Effector memory CD8-positive, alpha-beta T cell (primary cell): ENCODE results near the gene DISC1.
"Not testable (repeated sequence)": the region's sequence is repeated elsewhere in the genome, so short reads cannot be mapped to it uniquely, and the experiment has no call there.

ENCODE experiments used
- ATAC-seq: fragments of 150-1000 bp; cut with Tn5 transposase; replicated peaks from 2 replicates; pipeline ENCODE4 v1.10.0; 2021; ENCODE audit warnings: mild to moderate bottlenecking, moderate library complexity
- DNase-seq, 3 experiments: peaks; one replicate each; pipeline ENCODE4 v3.0.0; 2021
- H3K27ac Mint-ChIP-seq, 2 donors: one replicate each; pipeline ENCODE4 v1.8.0; 2022; ENCODE audit warnings: mild to moderate bottlenecking in 2 of 2, mixed read lengths in 2 of 2, moderate library complexity in 2 of 2
- H3K27me3 Mint-ChIP-seq, 2 donors: one replicate each; pipeline ENCODE4 v1.8.0; 2022; ENCODE audit warnings: mixed read lengths in 2 of 2
- H3K36me3 Mint-ChIP-seq: one replicate; pipeline ENCODE4 v1.8.0; 2022; ENCODE audit warnings: mild to moderate bottlenecking, moderate library complexity, mixed read lengths; ENCODE audit not compliant: insufficient read depth
- H3K4me1 Mint-ChIP-seq, 2 donors: one replicate each; pipeline ENCODE4 v1.8.0; 2022; ENCODE audit warnings: low read depth in 2 of 2, mixed read lengths in 2 of 2
- H3K4me3 Mint-ChIP-seq, 2 donors: one replicate each; pipeline ENCODE4 v1.8.0; 2022; ENCODE audit warnings: mild to moderate bottlenecking in 2 of 2, mixed read lengths in 2 of 2, moderate library complexity in 2 of 2
- H3K9me3 Mint-ChIP-seq, 2 donors: one replicate each; pipeline ENCODE4 v1.8.0; 2022; ENCODE audit warnings: mixed read lengths in 2 of 2

The DISC1 gene

DNA sequence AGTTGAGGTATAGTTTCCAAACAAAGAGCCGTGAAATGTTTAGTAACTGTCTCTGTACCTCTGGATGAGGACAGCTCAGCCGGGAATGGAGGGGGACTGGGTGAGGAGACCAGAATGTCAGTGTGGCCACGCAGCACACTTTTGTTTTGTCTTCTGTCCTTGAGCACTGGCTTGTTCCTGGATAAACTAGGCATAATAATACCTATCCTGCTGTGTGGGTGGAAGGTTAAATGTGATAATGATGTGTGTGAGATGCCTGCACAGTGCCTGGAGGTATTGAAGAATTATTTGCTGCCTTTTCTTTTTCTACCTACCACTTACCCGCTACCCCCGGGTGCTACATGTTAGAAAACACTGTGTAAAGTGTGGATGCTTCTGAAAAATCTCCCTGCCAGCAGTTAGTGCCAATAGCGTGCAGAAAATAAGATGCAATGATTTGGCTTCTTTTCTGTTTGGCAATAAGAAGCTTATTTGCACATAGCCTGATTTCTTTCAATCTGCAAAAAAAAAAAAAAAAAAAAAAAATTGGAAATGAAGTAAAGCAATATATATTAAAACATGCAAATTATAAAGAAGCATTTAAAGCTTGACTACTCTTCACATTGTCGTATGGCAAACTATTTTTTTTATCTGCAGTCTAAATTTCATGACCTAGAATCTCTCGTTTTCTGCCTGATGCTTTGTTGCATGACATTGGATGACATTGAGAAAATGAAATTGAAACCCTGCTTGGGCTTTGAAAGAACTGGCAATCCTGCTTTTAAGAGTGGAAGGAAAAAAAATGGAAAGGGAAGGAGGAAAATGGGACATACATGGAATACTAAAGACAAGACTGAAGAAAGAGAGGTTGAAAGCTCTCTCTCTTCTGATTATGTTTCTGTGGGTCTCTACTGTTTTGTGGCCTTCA lies 89.5 kb downstream of the DISC1 start:
- DNase-seq (no peak), ATAC-seq (no peak)
- H3K4me1 Mint-ChIP-seq: no peaks in the 10 kb centered on the region
- no peaks in the 10 kb centered on the region for H3K36me3 Mint-ChIP-seq
- H3K27ac Mint-ChIP-seq: peak overlapping the region in 1 of 2 donors; percentile 35
- peaks cover 0 to 18% of the 10 kb centered on the region in 2 donors for H3K27me3 Mint-ChIP-seq
- H3K9me3 Mint-ChIP-seq: peaks cover 0 to 12% of the 10 kb centered on the region in 2 donors
- H3K4me3 Mint-ChIP-seq: no peak overlapping the region

GRCh38 chr1:231716879-231717278 lies 90.3 kb downstream of the DISC1 start:
- no peak overlapping the region for H3K4me3 Mint-ChIP-seq
- H3K36me3 Mint-ChIP-seq: no peaks in the 10 kb centered on the region
- peaks cover 0 to 12% of the 10 kb centered on the region in 2 donors for H3K9me3 Mint-ChIP-seq
- ATAC-seq: no peak
- DNase-seq: no peak
- peaks cover 0 to 18% of the 10 kb centered on the region in 2 donors for H3K27me3 Mint-ChIP-seq
- H3K27ac Mint-ChIP-seq: peak overlapping the region in 1 of 2 donors; percentile 35
- H3K4me1 Mint-ChIP-seq: no peaks in the 10 kb centered on the region

DNA sequence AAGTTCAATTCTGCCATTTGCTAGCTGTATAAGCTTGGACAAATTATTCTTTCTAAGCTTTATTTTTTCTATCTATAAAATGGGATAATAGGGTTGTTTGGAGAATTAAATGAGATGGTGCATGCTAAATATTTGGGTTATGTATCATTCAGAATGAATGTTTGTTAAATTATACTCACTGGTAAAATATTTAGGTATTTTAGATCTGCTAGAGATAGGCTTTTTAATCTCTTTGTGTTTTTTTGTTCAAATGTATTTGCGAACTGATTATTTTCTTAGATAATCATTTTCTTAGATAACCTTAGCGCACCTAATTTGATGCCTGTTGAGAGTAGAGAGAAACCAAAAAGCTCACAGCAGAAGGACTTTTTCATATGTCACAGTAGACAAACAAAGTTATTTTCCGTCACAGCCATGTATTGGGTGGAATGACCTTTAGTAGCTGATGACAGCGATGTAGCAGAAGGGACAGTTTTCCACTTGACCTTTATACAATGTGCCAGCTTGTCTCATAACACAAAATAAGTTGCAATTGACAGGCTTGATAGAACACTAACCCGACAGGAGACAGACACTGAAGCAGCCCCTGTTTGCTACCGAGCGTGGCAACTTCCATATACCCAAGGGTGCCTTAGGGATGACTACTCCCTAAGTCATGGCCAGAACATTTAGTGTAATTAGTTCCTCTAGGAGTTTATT lies 93.0 kb downstream of the DISC1 start:
- ATAC-seq: no peak
- no peaks in the 10 kb centered on the region for H3K36me3 Mint-ChIP-seq
- H3K9me3 Mint-ChIP-seq: no peaks in the 10 kb centered on the region
- no peaks in the 10 kb centered on the region for H3K4me1 Mint-ChIP-seq
- no peak overlapping the region for H3K4me3 Mint-ChIP-seq
- no peak overlapping the region for H3K27ac Mint-ChIP-seq
- DNase-seq: no peak
- H3K27me3 Mint-ChIP-seq: peaks cover 0 to 11% of the 10 kb centered on the region in 2 donors

- Mint-ChIP-seq H3K4me3 (no peak overlapping the region), H3K27me3 (peaks cover 0 to 11% of the 10 kb centered on the region in 2 donors), H3K9me3 (no peaks in the 10 kb centered on the region), H3K36me3 (no peaks in the 10 kb centered on the region), H3K27ac (no peak overlapping the region), H3K4me1 (peaks cover 0 to 8% of the 10 kb centered on the region in 2 donors)
- DNase-seq (no peak), ATAC-seq (no peak)
Observed at GRCh38 chr1:231720652-231721325, 94.2 kb downstream of the DISC1 start.

DNA sequence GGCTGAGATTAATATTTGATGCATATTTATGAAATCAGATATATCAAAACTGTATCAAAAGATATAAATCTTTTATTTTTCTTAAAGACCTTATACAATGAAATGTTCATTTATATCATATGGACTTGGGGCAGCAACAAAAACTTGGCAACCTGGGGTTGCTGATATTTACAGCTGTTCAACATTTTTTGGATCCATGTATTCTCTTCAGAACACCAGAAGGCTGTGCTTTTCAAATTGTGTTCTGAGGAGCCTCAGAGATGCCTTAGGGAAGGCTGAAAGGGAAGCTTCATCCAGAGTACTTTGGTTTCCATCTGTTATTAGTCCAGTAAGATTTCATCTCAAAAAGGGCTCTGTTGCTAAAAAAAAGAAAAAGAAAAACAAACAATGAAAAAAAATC lies 94.8 kb downstream of the DISC1 start:
- Mint-ChIP-seq H3K9me3 (no peaks in the 10 kb centered on the region), H3K36me3 (no peaks in the 10 kb centered on the region), H3K4me3 (no peak overlapping the region), H3K27me3 (peaks cover 0 to 11% of the 10 kb centered on the region in 2 donors), H3K27ac (no peak overlapping the region), H3K4me1 (peaks cover 0 to 8% of the 10 kb centered on the region in 2 donors)
- DNase-seq (no peak), ATAC-seq (no peak)

DNA sequence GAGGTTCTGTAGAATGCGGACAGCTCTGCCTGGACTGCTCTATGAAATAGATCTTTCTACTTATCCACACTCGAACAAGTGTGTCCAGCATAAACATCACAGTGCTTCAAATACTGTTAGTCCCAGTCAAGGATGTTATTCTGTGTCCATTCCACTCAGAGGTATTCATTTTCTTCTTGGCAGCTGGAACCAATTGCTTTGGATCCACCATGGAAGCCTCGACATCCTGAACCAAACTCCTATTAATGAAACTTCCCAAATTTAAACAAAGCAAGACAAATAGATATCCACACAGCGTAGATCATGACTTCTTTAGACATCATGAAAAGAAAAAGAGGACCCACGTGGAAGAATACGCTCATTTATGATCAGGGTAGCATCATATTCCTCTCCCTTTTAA lies 95.8 kb downstream of the DISC1 start:
- H3K4me1 Mint-ChIP-seq: peaks cover 0 to 8% of the 10 kb centered on the region in 2 donors
- DNase-seq: no peak
- peaks cover 0 to 7% of the 10 kb centered on the region in 2 donors for H3K27me3 Mint-ChIP-seq
- H3K27ac Mint-ChIP-seq: peak overlapping the region in 1 of 2 donors; percentile 6
- H3K4me3 Mint-ChIP-seq: no peak overlapping the region
- ATAC-seq: no peak
- H3K9me3 Mint-ChIP-seq: no peaks in the 10 kb centered on the region
- no peaks in the 10 kb centered on the region for H3K36me3 Mint-ChIP-seq

GRCh38 chr1:231723146-231723545 lies 96.6 kb downstream of the DISC1 start:
- Mint-ChIP-seq H3K9me3 (no peaks in the 10 kb centered on the region), H3K27me3 (peaks cover 0 to 1% of the 10 kb centered on the region in 2 donors)

DNA sequence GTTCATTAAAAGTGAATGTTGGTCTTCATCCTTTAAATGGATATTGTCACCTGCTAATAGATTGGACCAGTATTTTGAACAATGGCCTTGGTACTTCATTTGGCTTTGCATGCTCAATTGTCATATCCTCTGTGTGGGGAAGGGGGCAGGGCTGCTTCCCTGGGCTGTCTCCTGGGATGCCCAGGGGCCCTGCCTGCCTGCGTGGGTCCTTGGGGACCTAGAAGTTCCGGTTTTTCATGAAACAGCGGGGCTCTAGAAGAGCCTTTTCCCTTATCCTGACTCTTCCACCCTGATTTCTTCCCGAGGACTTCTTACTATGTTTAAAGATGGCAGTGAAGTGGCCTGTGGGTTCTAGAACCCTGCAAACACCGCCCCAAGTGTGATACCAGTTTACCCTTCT lies 97.5 kb downstream of the DISC1 start:
- Mint-ChIP-seq H3K36me3 (no peaks in the 10 kb centered on the region), H3K27me3 (no peaks in the 10 kb centered on the region), H3K9me3 (no peaks in the 10 kb centered on the region), H3K4me1 (peaks cover 0 to 8% of the 10 kb centered on the region in 2 donors), H3K27ac (no peak overlapping the region), H3K4me3 (no peak overlapping the region)
- ATAC-seq (no peak), DNase-seq (no peak)

More at GRCh38 chr1:231723146-231723545, 96.6 kb downstream of the DISC1 start:
- peaks cover 0 to 8% of the 10 kb centered on the region in 2 donors for H3K4me1 Mint-ChIP-seq
- no peak overlapping the region for H3K27ac Mint-ChIP-seq
- DNase-seq: no peak
- ATAC-seq: no peak
- no peaks in the 10 kb centered on the region for H3K36me3 Mint-ChIP-seq
- H3K4me3 Mint-ChIP-seq: no peak overlapping the region

- Mint-ChIP-seq H3K27ac (peak overlapping the region in 1 of 2 donors; percentile 23), H3K36me3 (no peaks in the 10 kb centered on the region), H3K4me1 (peaks cover 0 to 8% of the 10 kb centered on the region in 2 donors), H3K4me3 (no peak overlapping the region), H3K27me3 (no peaks in the 10 kb centered on the region), H3K9me3 (no peaks in the 10 kb centered on the region)
- DNase-seq (no peak), ATAC-seq (no peak)
Observed at GRCh38 chr1:231724876-231725647, 98.5 kb downstream of the DISC1 start.

DNA sequence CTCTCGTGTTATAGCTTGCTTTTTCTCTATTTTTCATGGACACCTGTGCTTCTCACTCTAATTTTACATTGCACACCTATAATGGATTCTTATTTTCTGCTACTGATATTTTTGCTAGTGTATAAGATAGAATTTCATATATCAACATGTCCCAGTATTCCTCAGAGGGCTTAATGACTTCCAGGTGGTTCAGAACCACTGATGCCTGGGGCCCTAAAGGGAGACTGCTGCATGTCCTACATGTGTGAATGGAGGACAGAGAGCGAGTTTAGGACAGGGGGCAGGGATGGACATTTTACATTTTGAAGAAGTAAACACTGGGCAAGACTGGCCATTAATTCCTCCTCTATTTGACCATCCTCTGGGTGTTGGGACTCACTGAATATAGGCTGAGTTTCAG lies 100.6 kb downstream of the DISC1 start:
- no peak for ATAC-seq
- no peaks in the 10 kb centered on the region for H3K36me3 Mint-ChIP-seq
- DNase-seq: no peak
- no peaks in the 10 kb centered on the region for H3K9me3 Mint-ChIP-seq
- no peak overlapping the region for H3K27ac Mint-ChIP-seq
- H3K27me3 Mint-ChIP-seq: no peaks in the 10 kb centered on the region
- H3K4me3 Mint-ChIP-seq: no peak overlapping the region
- H3K4me1 Mint-ChIP-seq: peaks cover 0 to 8% of the 10 kb centered on the region in 2 donors

DNA sequence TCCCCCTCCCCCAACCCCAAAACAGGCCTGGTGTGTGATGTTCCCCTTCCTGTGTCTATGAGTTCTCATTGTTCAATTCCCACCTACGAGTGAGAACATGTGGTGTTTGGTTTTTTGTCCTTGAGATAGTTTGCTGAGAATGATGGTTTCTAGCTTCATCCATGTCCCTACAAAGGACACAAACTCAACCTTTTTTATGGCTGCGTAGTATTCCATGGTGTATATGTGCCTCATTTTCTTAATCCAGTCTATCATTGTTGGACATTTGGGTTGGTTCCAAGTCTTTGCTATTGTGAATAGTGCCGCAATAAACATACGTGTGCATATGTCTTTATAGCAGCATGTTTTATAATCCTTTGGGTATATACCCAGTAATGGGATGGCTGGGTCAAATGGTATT lies 102.4 kb downstream of the DISC1 start:
- H3K9me3 Mint-ChIP-seq, H3K36me3 Mint-ChIP-seq, H3K27me3 Mint-ChIP-seq, ATAC-seq, DNase-seq, H3K4me1 Mint-ChIP-seq, H3K27ac Mint-ChIP-seq, H3K4me3 Mint-ChIP-seq: not testable (repeated sequence)

DNA sequence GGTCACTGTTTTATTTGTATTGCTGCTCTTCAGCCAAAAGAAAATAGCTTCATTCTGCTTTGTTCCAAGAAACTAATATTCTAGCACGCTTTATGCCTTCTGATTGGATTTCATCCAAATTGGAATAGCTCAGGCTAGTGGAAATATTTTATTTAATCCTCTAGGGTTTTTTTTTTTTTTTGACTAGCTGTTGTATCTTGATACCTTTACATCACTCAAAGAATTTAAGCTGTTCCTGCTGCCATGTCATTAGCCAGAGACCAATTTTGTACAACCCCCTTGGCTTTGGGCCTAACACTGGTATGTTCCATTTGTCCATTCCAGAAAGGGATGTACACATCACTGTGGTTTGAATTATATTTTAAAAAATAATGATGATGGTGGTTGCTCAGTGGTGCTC lies 103.0 kb downstream of the DISC1 start:
- DNase-seq: no peak
- Mint-ChIP-seq H3K4me1 (peaks cover 0 to 8% of the 10 kb centered on the region in 2 donors), H3K27ac (no peak overlapping the region), H3K4me3 (no peak overlapping the region), H3K36me3 (no peaks in the 10 kb centered on the region), H3K27me3 (no peaks in the 10 kb centered on the region), H3K9me3 (no peaks in the 10 kb centered on the region)
- ATAC-seq: no peak

- ATAC-seq (no peak), DNase-seq (no peak)
- no peaks in the 10 kb centered on the region for H3K4me1 Mint-ChIP-seq
- no peak overlapping the region for H3K4me3 Mint-ChIP-seq
- no peak overlapping the region for H3K27ac Mint-ChIP-seq
- no peaks in the 10 kb centered on the region for H3K9me3 Mint-ChIP-seq
- H3K27me3 Mint-ChIP-seq: no peaks in the 10 kb centered on the region
- no peaks in the 10 kb centered on the region for H3K36me3 Mint-ChIP-seq
Observed at GRCh38 chr1:231731268-231731667, 104.7 kb downstream of the DISC1 start.
